Body of pancreas (tissue), 4 donors: ENCODE measurements around the gene SCGB1D1. TPM values are rescaled to one million over a fixed set of nuclear protein-coding genes. Genes with fewer than 3 reads are reported as not detected.

Experiments used
- ATAC-seq: fragments of 150-250 bp; one replicate; pipeline ENCODE4 v1.9.1; 2016
- DNase-seq, 4 donors: peaks; one replicate each; pipeline ENCODE4 v3.0.0-alpha.2; 2019
- H3K27ac ChIP-seq, 4 donors: fragments of 200-600 bp; sonication (generic); 1 replicate in 3 of 4; 2 replicates in 1 of 4; pipeline versions ENCODE4 v1.5.1 to v1.6.1; 2016 to 2019; ENCODE audit warnings: mild to moderate bottlenecking in 1 of 4, mixed read lengths in 1 of 4, moderate library complexity in 1 of 4
- H3K27me3 ChIP-seq, 2 donors: fragments of 200-600 bp; sonication (generic); one replicate each; pipeline ENCODE4 v1.6.0; 2016; ENCODE audit warnings: mild to moderate bottlenecking in 1 of 2
- H3K36me3 ChIP-seq, 2 donors: fragments of 200-600 bp; sonication (generic); replicated peaks in 1 of 2; 2 replicates each; pipeline ENCODE4 v1.5.1; 2016; ENCODE audit warnings: low read depth in 2 of 2; ENCODE audit not compliant: insufficient read depth in 1 of 2
- H3K4me1 ChIP-seq: fragments of 200-600 bp; sonication (generic); one replicate; pipeline ENCODE4 v1.6.0; 2016
- H3K4me3 ChIP-seq, 2 donors: fragments of 200-600 bp; sonication (generic); 1 replicate in 1 of 2; 2 replicates in 1 of 2; pipeline ENCODE4 v1.5.1; 2016 to 2019
- H3K9me3 ChIP-seq, 3 donors: fragments of 200-600 bp; sonication (generic); 1 replicate in 2 of 3; 2 replicates in 1 of 3; pipeline ENCODE4 v1.5.1; 2016
- CTCF ChIP-seq, 7 experiments: fragments of 450-650 bp in 4 of 7; fragments of 200-600 bp in 3 of 7; sonication (generic) in 3 of 7; IDR thresholded peaks; one replicate each; pipeline ENCODE4 v1.5.1; 2016 to 2019; ENCODE audit warnings: antibody characterized with exemption in 7 of 7
- POLR2A ChIP-seq, 3 donors: fragments of 450-650 bp; IDR thresholded peaks; one replicate each; pipeline ENCODE4 v1.6.1; 2016; ENCODE audit warnings: antibody characterized with exemption in 3 of 3, mild to moderate bottlenecking in 2 of 3
- WGBS, 2 donors: methylation state at CpG; one replicate each; pipeline ENCODE4 v1.1.5; 2017; 5-methylcytosine and 5-hydroxymethylcytosine counted together
- intact Hi-C: fragments of 100-400 bp; cut with DNase I; formaldehyde crosslinking; loops from one replicate; pipeline ENCODE4 v1.15.1; 2023
- total RNA-seq, 2 donors: library from RNA; depleted of rRNA; stranded (reverse); fragments of >200 nt; gene quantifications; one replicate each; pipeline ENCODE4 v1.1.0, GENCODE V29; 2016

The SCGB1D1 gene
- total RNA-seq, 2 donors from 2014 or later: not detected

DNA sequence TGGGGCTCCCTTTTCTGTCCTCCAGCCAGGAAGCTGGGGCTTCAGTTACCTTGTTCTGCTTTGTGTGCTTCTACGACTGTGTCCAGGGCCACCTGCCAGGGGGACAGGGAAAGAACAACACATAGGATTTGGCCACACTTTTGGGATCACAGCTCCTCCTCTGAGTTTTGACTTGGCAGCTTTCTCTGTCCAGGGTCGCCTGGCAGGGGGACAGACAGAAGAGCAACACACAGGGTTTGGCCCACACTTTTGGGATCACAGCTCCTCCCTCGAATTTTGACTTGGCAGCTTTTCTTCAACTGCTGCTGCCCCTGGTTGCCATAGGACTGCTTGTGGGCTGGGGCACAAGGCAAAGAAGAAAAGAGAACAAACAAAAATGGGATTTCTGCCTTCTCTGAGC, 47.1 kb upstream of the SCGB1D1 start:
- TF ChIP-seq POLR2A (IDR thresholded peaks at IDR 0.05) (no peak), CTCF (IDR thresholded peaks at IDR 0.05) (no peak)
- DNase-seq (no peak), ATAC-seq (no peak)
- 69 to 83% methylated on average over 3 of the region's 3 CpGs for WGBS, 2 donors
- Histone ChIP-seq H3K36me3 (peaks cover 0 to 14% of the 10 kb centered on the region in 2 donors), H3K27ac (no peak overlapping the region), H3K4me1 (no peaks in the 10 kb centered on the region), H3K27me3 (no peaks in the 10 kb centered on the region), H3K4me3 (no peak overlapping the region), H3K9me3 (no peaks in the 10 kb centered on the region)
- intact Hi-C loops: no loop called here

DNA sequence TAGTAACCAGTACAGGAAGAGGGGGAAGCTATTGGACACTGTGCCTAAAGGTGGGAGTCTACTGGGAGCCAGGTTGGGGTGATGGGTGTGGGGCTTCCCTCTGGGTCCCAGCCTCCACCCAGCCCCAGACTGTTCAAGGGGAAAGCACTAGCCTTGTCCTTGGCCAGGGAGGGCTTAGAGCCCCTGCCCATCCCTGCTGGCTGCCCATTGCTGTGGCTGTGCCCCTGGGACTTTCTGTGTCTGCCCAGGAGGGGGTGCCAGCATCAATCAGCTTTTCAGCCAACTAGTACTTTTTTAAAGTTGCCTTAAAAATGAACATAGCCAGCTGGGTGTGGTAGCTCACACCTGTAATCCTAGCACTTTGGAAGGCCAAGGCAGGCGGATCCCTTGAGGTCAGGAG, 46.3 kb upstream of the SCGB1D1 start:
- ATAC-seq (no peak), DNase-seq (peak in 1 of 4 donors; percentile 5)
- Histone ChIP-seq H3K27me3 (no peaks in the 10 kb centered on the region), H3K4me1 (no peaks in the 10 kb centered on the region), H3K4me3 (no peak overlapping the region), H3K36me3 (peaks cover 0 to 16% of the 10 kb centered on the region in 2 donors), H3K27ac (no peak overlapping the region), H3K9me3 (no peaks in the 10 kb centered on the region)
- intact Hi-C loops: no loop called here
- TF ChIP-seq POLR2A (IDR thresholded peaks at IDR 0.05): no peak
- no peak for TF ChIP-seq CTCF (IDR thresholded peaks at IDR 0.05)
- WGBS, 2 donors: 80 to 100% methylated on average over 1 of the region's 1 CpG

- peak in 1 of 4 donors; percentile 8 for DNase-seq
- ATAC-seq: no peak
- intact Hi-C loops: no loop called here
- no peaks in the 10 kb centered on the region for H3K9me3 ChIP-seq
- H3K4me3 ChIP-seq: no peak overlapping the region
- H3K27me3 ChIP-seq: no peaks in the 10 kb centered on the region
- 95 to 97% methylated on average over 17 to 23 of the region's 24 CpGs for WGBS, 2 donors
- peaks cover 0 to 16% of the 10 kb centered on the region in 2 donors for H3K36me3 ChIP-seq
- no peak for TF ChIP-seq CTCF (IDR thresholded peaks at IDR 0.05)
- TF ChIP-seq POLR2A (IDR thresholded peaks at IDR 0.05): no peak
- no peaks in the 10 kb centered on the region for H3K4me1 ChIP-seq
- no peak overlapping the region for H3K27ac ChIP-seq
These were observed 45.3 kb upstream of the SCGB1D1 start for GRCh38 chr11:62144641-62145255.

DNA sequence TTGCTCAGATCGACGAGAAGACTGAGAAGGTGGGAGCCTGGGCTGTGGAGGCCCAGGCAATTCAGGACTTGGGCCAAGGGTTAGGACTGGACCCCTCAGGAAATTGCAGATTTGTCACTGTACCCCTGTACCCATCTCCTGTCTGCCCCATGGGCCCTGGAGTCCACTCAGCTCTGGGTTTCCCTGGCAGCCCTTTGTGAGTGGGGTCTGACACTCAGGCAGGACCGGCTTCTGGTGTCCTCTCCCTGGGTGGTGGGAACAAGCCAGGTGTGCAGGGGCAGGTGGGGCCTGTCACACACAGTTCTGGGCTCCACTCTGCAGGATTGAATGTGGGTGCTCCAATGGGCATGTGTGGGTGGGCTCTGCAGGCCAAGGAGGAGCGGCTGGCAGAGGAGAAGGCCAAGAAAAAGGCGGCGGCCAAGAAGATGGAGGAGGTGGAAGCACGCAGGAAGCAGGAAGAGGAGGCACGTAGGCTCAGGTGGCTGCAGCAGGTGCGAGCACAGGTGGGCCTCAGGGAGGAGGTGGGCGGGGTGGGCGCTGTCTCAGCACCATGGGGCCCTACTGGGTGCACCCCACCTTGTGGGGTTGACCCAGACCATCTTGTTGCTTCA, 44.6 kb upstream of the SCGB1D1 start:
- ATAC-seq (no peak), DNase-seq (peak in 2 of 4 donors; percentile 6 to 66)
- Histone ChIP-seq H3K36me3 (peaks cover 0 to 21% of the 10 kb centered on the region in 2 donors), H3K27ac (no peak overlapping the region), H3K27me3 (no peaks in the 10 kb centered on the region), H3K4me3 (no peak overlapping the region), H3K4me1 (no peaks in the 10 kb centered on the region), H3K9me3 (no peaks in the 10 kb centered on the region)
- intact Hi-C loops: no loop called here
- TF ChIP-seq CTCF (IDR thresholded peaks at IDR 0.05) (no peak), POLR2A (IDR thresholded peaks at IDR 0.05) (no peak)
- WGBS, 2 donors: 87 to 89% methylated on average over 11 of the region's 11 CpGs
